Dendritic cell treated with granulocyte-macrophage colony-stimulating factor and Interleukin-4, amounts not matched to agents 40 ng/mL and 50 ng/mL, for 4 days (primary cell): ENCODE results near the gene NECAB2.

Source experiments
- H3K27ac Mint-ChIP-seq: one replicate; pipeline ENCODE4 v1.8.0; 2022; ENCODE audit warnings: mild to moderate bottlenecking, mixed read lengths
- H3K27me3 Mint-ChIP-seq: one replicate; pipeline ENCODE4 v1.8.0; 2022; ENCODE audit warnings: mild to moderate bottlenecking, mixed read lengths
- H3K36me3 Mint-ChIP-seq: one replicate; pipeline ENCODE4 v1.8.0; 2022; ENCODE audit warnings: low read depth, mixed read lengths
- H3K4me1 Mint-ChIP-seq: one replicate; pipeline ENCODE4 v1.8.0; 2022; ENCODE audit warnings: low read depth, mixed read lengths
- H3K4me3 Mint-ChIP-seq: one replicate; pipeline ENCODE4 v1.8.0; 2022; ENCODE audit warnings: mild to moderate bottlenecking, moderate library complexity, mixed read lengths
- H3K9me3 Mint-ChIP-seq: one replicate; pipeline ENCODE4 v1.8.0; 2022; ENCODE audit warnings: mixed read lengths
- intact Hi-C: fragments of 100-400 bp; cut with micrococcal nuclease; formaldehyde crosslinking; loops from one replicate; pipeline ENCODE4 v1.15.0; 2022

NECAB2 gene

DNA sequence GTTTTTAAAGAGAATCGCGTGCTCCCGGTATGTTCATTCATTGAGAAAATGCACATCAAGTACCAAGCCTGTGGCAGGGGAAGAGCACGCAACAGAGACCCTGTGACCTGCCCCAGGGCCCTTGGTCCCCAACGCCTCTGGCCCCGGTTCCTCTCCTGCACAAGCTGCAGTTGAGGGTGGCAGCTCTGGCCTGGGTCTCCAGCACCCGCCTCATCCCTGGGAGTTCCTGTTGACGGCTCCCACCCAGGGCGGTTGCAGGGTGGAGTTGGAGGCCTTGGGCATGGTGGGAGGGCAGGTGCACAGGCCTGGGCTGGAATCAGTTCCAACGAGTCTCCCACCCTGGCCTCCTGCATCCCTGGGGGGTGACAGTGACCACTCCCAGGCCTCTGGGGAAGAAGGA lies 5.0 kb downstream of the NECAB2 start:
- H3K27ac Mint-ChIP-seq: no peak overlapping the region
- intact Hi-C loops: no loop called here
- H3K4me3 Mint-ChIP-seq: no peak overlapping the region
- H3K36me3 Mint-ChIP-seq: no peaks in the 10 kb centered on the region
- peaks cover under 1% of the 10 kb centered on the region for H3K4me1 Mint-ChIP-seq
- H3K9me3 Mint-ChIP-seq: peaks cover 5% of the 10 kb centered on the region
- H3K27me3 Mint-ChIP-seq: peaks cover 57% of the 10 kb centered on the region

GRCh38 chr16:83973581-83974385 lies 5.7 kb downstream of the NECAB2 start:
- Mint-ChIP-seq H3K27me3 (peaks cover 61% of the 10 kb centered on the region), H3K4me1 (no peaks in the 10 kb centered on the region), H3K36me3 (no peaks in the 10 kb centered on the region), H3K4me3 (no peak overlapping the region), H3K27ac (no peak overlapping the region), H3K9me3 (peaks cover 12% of the 10 kb centered on the region)
- intact Hi-C loops: no loop called here

GRCh38 chr16:83974475-83974874 lies 6.4 kb downstream of the NECAB2 start:
- Mint-ChIP-seq H3K4me3 (no peak overlapping the region), H3K4me1 (no peaks in the 10 kb centered on the region), H3K36me3 (no peaks in the 10 kb centered on the region), H3K27me3 (peaks cover 60% of the 10 kb centered on the region), H3K27ac (no peak overlapping the region), H3K9me3 (peaks cover 19% of the 10 kb centered on the region)
- intact Hi-C loops: no loop called here

DNA sequence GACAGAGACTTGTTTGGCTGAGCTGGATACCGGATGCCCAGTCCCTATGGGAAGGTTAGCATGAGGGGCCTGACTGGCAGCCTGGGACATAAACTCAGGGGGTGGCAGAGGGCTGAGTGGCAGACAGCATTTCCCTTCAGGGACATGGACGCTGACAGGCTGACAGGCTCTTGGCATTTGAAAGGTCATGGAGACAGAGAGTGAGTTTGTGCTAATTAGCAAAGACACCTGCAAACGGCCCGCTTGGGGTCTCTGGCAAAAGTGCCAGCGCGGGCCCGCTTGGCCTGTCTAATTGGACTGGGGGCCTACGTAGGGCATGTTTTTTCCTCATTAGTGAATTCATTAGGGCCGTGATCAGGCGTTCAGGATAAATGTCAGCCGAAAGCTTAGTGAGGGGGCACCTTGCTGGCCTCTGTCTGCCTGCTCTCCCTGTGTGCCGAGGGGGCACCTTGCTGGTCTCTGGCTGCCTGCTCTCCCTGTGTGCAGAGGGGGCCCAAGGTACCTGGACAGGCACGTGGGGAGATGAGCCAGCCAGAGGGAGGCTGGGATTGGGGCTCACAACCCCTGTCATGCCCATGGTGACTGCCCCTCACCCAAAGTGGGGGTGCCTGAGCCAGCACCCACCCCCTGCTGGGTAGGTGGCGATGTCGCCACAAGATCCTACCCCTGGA lies 7.7 kb downstream of the NECAB2 start:
- intact Hi-C loops: no loop called here
- H3K4me1 Mint-ChIP-seq: no peaks in the 10 kb centered on the region
- H3K27me3 Mint-ChIP-seq: peaks cover 47% of the 10 kb centered on the region
- H3K36me3 Mint-ChIP-seq: no peaks in the 10 kb centered on the region
- H3K9me3 Mint-ChIP-seq: peaks cover 19% of the 10 kb centered on the region
- no peak overlapping the region for H3K27ac Mint-ChIP-seq
- H3K4me3 Mint-ChIP-seq: no peak overlapping the region

DNA sequence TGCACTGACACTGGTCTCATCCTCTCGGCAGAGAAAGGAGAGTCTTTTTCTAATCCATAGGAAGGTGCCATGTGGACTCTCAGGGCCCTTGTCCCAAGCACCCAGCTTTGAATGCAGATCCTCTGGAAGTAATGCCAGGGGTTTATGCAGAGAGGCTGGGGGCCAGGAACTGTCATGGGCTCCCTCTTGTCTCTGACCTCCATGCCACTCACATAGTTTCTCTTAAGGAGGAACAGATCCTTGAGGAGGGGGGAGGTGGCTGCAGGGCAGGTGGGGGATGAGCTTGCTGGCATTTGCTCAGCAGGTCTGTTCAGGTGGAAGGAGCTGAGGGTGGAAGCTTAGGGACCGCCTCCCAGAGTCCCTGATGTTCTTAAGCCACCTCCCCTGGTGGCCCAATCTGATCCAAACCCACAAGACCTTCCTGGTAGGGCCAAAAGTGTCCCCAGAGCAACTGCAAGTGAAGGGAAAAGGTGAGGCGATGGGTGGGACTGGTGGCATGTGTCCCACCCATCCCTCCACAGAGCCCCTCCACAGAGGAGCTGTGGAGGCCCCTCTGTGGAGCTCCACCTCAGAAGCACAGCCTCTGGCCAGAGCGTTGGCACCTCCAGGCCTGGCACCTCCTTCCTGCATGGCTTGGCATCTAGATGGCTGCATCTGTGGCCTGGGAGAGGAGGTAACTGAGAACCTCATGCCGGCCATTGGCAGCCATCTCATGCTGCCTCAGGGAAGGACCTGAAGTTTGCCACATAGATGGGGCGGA lies 9.2 kb downstream of the NECAB2 start:
- Mint-ChIP-seq H3K9me3 (peaks cover 19% of the 10 kb centered on the region), H3K4me1 (no peaks in the 10 kb centered on the region), H3K27me3 (peaks cover 36% of the 10 kb centered on the region), H3K4me3 (no peak overlapping the region), H3K36me3 (no peaks in the 10 kb centered on the region), H3K27ac (no peak overlapping the region)
- intact Hi-C loops: no loop called here

DNA sequence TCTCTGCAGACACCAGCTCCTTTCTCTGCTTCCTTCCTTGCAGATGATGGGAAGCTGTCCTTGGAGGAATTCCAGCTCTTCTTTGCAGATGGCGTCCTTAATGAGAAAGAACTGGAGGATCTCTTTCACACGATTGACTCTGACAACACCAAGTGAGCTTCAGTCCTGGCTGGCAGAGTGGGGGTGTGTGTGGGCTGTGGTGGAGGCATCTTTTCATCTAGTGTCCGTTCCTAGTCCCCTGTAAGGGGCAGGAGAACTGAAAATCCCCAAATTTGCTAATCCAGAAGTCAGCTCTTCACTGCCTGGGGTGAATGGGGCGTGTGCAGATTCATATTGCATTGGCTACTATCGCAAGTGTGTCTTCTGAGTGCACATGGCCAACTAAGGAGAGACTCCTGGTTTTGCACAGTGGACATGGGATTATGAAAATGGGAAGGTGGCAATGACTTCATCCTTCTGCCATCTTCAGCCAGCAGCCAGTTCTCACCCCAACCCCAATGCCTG lies 10.4 kb downstream of the NECAB2 start:
- no peaks in the 10 kb centered on the region for H3K4me1 Mint-ChIP-seq
- H3K9me3 Mint-ChIP-seq: peaks cover 19% of the 10 kb centered on the region
- no peak overlapping the region for H3K27ac Mint-ChIP-seq
- intact Hi-C loops: no loop called here
- no peak overlapping the region for H3K4me3 Mint-ChIP-seq
- no peaks in the 10 kb centered on the region for H3K36me3 Mint-ChIP-seq
- peaks cover 36% of the 10 kb centered on the region for H3K27me3 Mint-ChIP-seq

DNA sequence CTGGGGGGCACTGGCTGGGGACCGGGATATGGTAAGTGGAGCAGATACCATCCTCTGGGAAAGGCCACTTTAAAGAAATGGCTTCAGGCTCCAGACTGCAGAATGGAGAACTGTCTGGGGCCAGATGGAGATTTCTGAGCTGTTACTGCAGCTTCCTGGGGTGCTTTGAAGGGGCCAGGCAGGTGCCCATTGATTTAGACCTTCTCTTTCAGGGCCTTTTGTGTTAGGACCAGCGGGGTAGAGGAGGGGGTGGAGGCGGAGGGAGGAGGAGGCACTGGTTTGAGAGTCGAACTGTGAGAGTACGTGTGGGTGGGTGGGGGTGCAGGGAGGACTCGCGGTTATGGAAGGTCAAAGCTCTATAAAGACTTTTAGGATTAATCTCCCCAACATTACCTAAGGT lies 11.4 kb downstream of the NECAB2 start:
- H3K9me3 Mint-ChIP-seq: peaks cover 19% of the 10 kb centered on the region
- intact Hi-C loops: no loop called here
- no peaks in the 10 kb centered on the region for H3K4me1 Mint-ChIP-seq

GRCh38 chr16:83980794-83981193 lies 12.8 kb downstream of the NECAB2 start:
- no peaks in the 10 kb centered on the region for H3K4me1 Mint-ChIP-seq
- no peaks in the 10 kb centered on the region for H3K36me3 Mint-ChIP-seq
- intact Hi-C loops: no loop called here
- peaks cover 33% of the 10 kb centered on the region for H3K27me3 Mint-ChIP-seq
- no peak overlapping the region for H3K4me3 Mint-ChIP-seq
- H3K9me3 Mint-ChIP-seq: peaks cover 19% of the 10 kb centered on the region
- no peak overlapping the region for H3K27ac Mint-ChIP-seq

More for the DNA sequence above, 11.4 kb downstream of the NECAB2 start:
- no peak overlapping the region for H3K27ac Mint-ChIP-seq
- H3K36me3 Mint-ChIP-seq: no peaks in the 10 kb centered on the region
- H3K4me3 Mint-ChIP-seq: no peak overlapping the region
- peaks cover 38% of the 10 kb centered on the region for H3K27me3 Mint-ChIP-seq

DNA sequence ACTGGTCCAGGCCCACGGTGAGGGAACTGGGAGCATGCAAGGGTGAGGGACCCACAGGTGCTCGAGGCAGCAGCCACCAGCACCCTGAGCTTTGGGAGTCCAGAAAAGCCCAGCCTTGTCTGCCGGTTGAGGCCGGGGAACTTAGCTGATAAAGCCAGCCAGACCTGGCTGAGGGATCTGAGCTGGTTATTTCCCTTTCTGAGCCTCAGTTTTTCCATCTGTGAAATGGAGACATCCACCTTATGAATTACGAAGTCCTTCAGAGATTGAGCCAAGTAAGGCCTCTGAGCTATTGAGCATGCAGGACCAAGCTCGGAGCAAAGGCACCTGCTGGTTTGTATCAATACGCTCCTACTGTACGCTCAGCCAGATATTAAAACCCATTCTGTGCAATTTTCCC lies 13.8 kb downstream of the NECAB2 start:
- peaks cover 19% of the 10 kb centered on the region for H3K9me3 Mint-ChIP-seq
- H3K27ac Mint-ChIP-seq: no peak overlapping the region
- H3K4me1 Mint-ChIP-seq: no peaks in the 10 kb centered on the region
- peaks cover 41% of the 10 kb centered on the region for H3K27me3 Mint-ChIP-seq
- H3K36me3 Mint-ChIP-seq: no peaks in the 10 kb centered on the region
- no peak overlapping the region for H3K4me3 Mint-ChIP-seq
- intact Hi-C loops: no loop called here

DNA sequence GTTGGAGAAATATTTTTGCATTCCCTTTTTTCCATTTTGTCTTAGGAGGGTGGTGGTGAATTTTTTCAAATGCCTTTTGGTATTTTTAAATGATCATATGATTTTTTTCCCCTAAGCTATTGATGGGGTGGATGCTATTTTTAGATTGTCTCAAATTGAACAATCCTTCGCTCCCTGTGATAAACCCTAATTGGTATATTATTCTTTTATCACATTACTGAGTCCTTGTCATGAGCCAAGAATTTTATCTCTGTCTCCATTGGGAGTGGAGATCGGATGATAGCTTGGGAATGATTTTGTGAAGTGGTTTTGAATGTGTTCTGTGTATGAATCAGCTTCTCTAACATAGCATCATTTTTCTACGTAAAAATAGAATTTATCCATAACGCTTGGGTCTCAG lies 15.4 kb downstream of the NECAB2 start:
- Mint-ChIP-seq H3K4me3 (no peak overlapping the region), H3K9me3 (peaks cover 10% of the 10 kb centered on the region), H3K27ac (no peak overlapping the region), H3K4me1 (no peaks in the 10 kb centered on the region), H3K36me3 (no peaks in the 10 kb centered on the region), H3K27me3 (peaks cover 41% of the 10 kb centered on the region)
- intact Hi-C loops: no loop called here

- intact Hi-C loops: no loop called here
- Mint-ChIP-seq H3K36me3 (no peaks in the 10 kb centered on the region), H3K27me3 (peaks cover 66% of the 10 kb centered on the region), H3K27ac (no peak overlapping the region), H3K4me3 (no peak overlapping the region), H3K9me3 (peaks cover 8% of the 10 kb centered on the region), H3K4me1 (peaks cover 17% of the 10 kb centered on the region)
These were observed 21.3 kb downstream of the NECAB2 start for GRCh38 chr16:83989300-83989699.

GRCh38 chr16:83990492-83990891 lies 22.4 kb downstream of the NECAB2 start:
- H3K4me3 Mint-ChIP-seq: no peak overlapping the region
- intact Hi-C loops: no loop called here
- peaks cover 62% of the 10 kb centered on the region for H3K27me3 Mint-ChIP-seq
- H3K27ac Mint-ChIP-seq: no peak overlapping the region
- peaks cover 27% of the 10 kb centered on the region for H3K4me1 Mint-ChIP-seq
- no peaks in the 10 kb centered on the region for H3K36me3 Mint-ChIP-seq
- peaks cover 8% of the 10 kb centered on the region for H3K9me3 Mint-ChIP-seq

- Mint-ChIP-seq H3K9me3 (peaks cover 8% of the 10 kb centered on the region), H3K36me3 (no peaks in the 10 kb centered on the region), H3K4me3 (no peak overlapping the region), H3K27me3 (peaks cover 71% of the 10 kb centered on the region), H3K27ac (no peak overlapping the region), H3K4me1 (peaks cover 35% of the 10 kb centered on the region)
- intact Hi-C loops: no loop called here
These were observed 24.6 kb downstream of the NECAB2 start for GRCh38 chr16:83992624-83993023.

- Mint-ChIP-seq H3K27me3 (peaks cover 75% of the 10 kb centered on the region), H3K9me3 (peaks cover 8% of the 10 kb centered on the region), H3K36me3 (no peaks in the 10 kb centered on the region), H3K4me3 (no peak overlapping the region), H3K27ac (peak overlapping the region; percentile 24), H3K4me1 (peaks cover 35% of the 10 kb centered on the region)
- intact Hi-C loops: no loop called here
These were observed 26.0 kb downstream of the NECAB2 start for GRCh38 chr16:83994087-83994486.
